HepG2 (cell line): ENCODE results near the gene MBD3L2. TPM values are rescaled to one million over a fixed set of nuclear protein-coding genes. Genes with fewer than 3 reads are reported as not detected.

ENCODE experiments used
- DBP ChIP-seq: sonication (generic); formaldehyde crosslinking; IDR thresholded peaks from 2 replicates; pipeline ENCODE4 v1.4.0; 2020; ENCODE audit warnings: missing genetic modification reagents; ENCODE audit errors: not compliant biosample characterization
- ELF4 ChIP-seq: sonication (generic); formaldehyde crosslinking; IDR thresholded peaks from 2 replicates; pipeline ENCODE4 v1.5.0; 2020; ENCODE audit warnings: missing genetic modification reagents, mild to moderate bottlenecking, moderate library complexity, borderline replicate concordance
- FOXO1 ChIP-seq: sonication (generic); formaldehyde crosslinking; IDR thresholded peaks from 2 replicates; pipeline ENCODE4 v1.4.0; 2020; ENCODE audit warnings: missing genetic modification reagents
- GABPA ChIP-seq, 2 experiments: IDR thresholded peaks; 2 replicates each; pipeline ENCODE4 v1.6.1; 2011 to 2016; ENCODE audit warnings: low read depth in 2 of 2, low read length in 1 of 2, missing biosample characterization in 1 of 2, missing genetic modification characterization in 1 of 2
- GTF2F1 ChIP-seq: fragments of 150-350 bp; IDR thresholded peaks from 2 replicates; pipeline ENCODE4 v1.6.1; 2014; ENCODE audit warnings: low read length
- LCORL ChIP-seq, 2 experiments: fragments of 450-650 bp in 1 of 2; sonication (generic) in 1 of 2; formaldehyde crosslinking in 1 of 2; IDR thresholded peaks; 2 replicates each; pipeline versions ENCODE4 v1.5.0 to v1.6.1; 2017 to 2020; ENCODE audit warnings: antibody characterized with exemption in 1 of 2, missing genetic modification reagents in 1 of 2
- LRRFIP1 ChIP-seq: sonication (generic); formaldehyde crosslinking; conservative IDR thresholded peaks from 2 replicates; pipeline ENCODE4 v1.4.0; 2020; ENCODE audit warnings: missing genetic modification reagents
- MED1 ChIP-seq: sonication (generic); formaldehyde crosslinking; IDR thresholded peaks from 2 replicates; pipeline ENCODE4 v1.4.0; 2020; ENCODE audit warnings: missing genetic modification reagents
- MED13 ChIP-seq: sonication (generic); formaldehyde crosslinking; IDR thresholded peaks from 2 replicates; pipeline ENCODE4 v1.5.0; 2020; ENCODE audit warnings: missing genetic modification reagents
- PITX1 ChIP-seq: sonication (generic); formaldehyde crosslinking; IDR thresholded peaks from 2 replicates; pipeline ENCODE4 v1.5.1; 2020; ENCODE audit warnings: mild to moderate bottlenecking, missing genetic modification reagents
- POGZ ChIP-seq: sonication (generic); formaldehyde crosslinking; IDR thresholded peaks from 2 replicates; pipeline ENCODE4 v1.4.0; 2020; ENCODE audit warnings: mild to moderate bottlenecking, missing genetic modification reagents
- RFX3 ChIP-seq: IDR thresholded peaks from 2 replicates; pipeline ENCODE4 v1.6.1; 2016; ENCODE audit warnings: missing biosample characterization, missing genetic modification reagents
- SALL1 ChIP-seq: sonication (generic); formaldehyde crosslinking; IDR thresholded peaks from 2 replicates; pipeline ENCODE4 v1.8.0; 2022; ENCODE audit warnings: mild to moderate bottlenecking, missing genetic modification reagents
- SNAI1 ChIP-seq: sonication (generic); formaldehyde crosslinking; IDR thresholded peaks from 2 replicates; pipeline ENCODE4 v1.5.0; 2020; ENCODE audit warnings: mild to moderate bottlenecking, missing genetic modification reagents, borderline replicate concordance
- THAP7 ChIP-seq: sonication (generic); formaldehyde crosslinking; IDR thresholded peaks from 2 replicates; pipeline ENCODE4 v1.8.1; 2023; ENCODE audit warnings: mild to moderate bottlenecking, missing genetic modification reagents
- THYN1 ChIP-seq: sonication (generic); formaldehyde crosslinking; IDR thresholded peaks from 2 replicates; pipeline ENCODE4 v1.8.1; 2023; ENCODE audit warnings: low read depth, mild to moderate bottlenecking, moderate library complexity, missing genetic modification reagents, borderline replicate concordance
- ZKSCAN5 ChIP-seq: sonication (generic); formaldehyde crosslinking; IDR thresholded peaks from 2 replicates; pipeline ENCODE4 v1.5.1; 2020; ENCODE audit warnings: mild to moderate bottlenecking, missing genetic modification reagents
- ZNF143 ChIP-seq: sonication (generic); formaldehyde crosslinking; IDR thresholded peaks from 2 replicates; pipeline ENCODE4 v1.4.0; 2020; ENCODE audit warnings: missing genetic modification reagents
- ZNF367 ChIP-seq: sonication (generic); formaldehyde crosslinking; IDR thresholded peaks from 2 replicates; pipeline ENCODE4 v1.4.0; 2020; ENCODE audit warnings: missing genetic modification reagents, borderline replicate concordance
- ZNF530 ChIP-seq: sonication (generic); formaldehyde crosslinking; IDR thresholded peaks from 2 replicates; pipeline ENCODE4 v1.5.0; 2020; ENCODE audit warnings: low read depth, mild to moderate bottlenecking, missing genetic modification reagents
- ZNF547 ChIP-seq: sonication (generic); formaldehyde crosslinking; IDR thresholded peaks from 2 replicates; pipeline ENCODE4 v1.5.1; 2020; ENCODE audit warnings: mild to moderate bottlenecking, missing genetic modification reagents
- ZNF569 ChIP-seq: sonication (generic); formaldehyde crosslinking; IDR thresholded peaks from 2 replicates; pipeline ENCODE4 v1.5.0; 2020; ENCODE audit warnings: mild to moderate bottlenecking, missing genetic modification reagents, moderate library complexity, borderline replicate concordance
- ZNF670 ChIP-seq: sonication (generic); formaldehyde crosslinking; IDR thresholded peaks from 2 replicates; pipeline ENCODE4 v1.8.0; 2022; ENCODE audit warnings: mild to moderate bottlenecking, missing genetic modification reagents, borderline replicate concordance
- ZNF75D ChIP-seq: sonication (generic); formaldehyde crosslinking; IDR thresholded peaks from 2 replicates; pipeline ENCODE4 v1.8.1; 2023; ENCODE audit warnings: missing genetic modification reagents, mild to moderate bottlenecking, borderline replicate concordance
- polyA plus RNA-seq, 8 experiments: library from polyadenylated mRNA; depleted of rRNA in 3 of 8; stranded (reverse) in 7 of 8; unstranded in 1 of 8; fragments of >200 nt; fragmentation: Illumina TruSeq in 4 of 8; extraction: Trizol in 4 of 8; gene quantifications; 2 replicates each; pipeline versions ENCODE4 v1.2.1 to v1.2.3, GENCODE V29; 2011 to 2016; ENCODE audit warnings: low read depth in 4 of 8, missing spikeins in 1 of 8, mixed read lengths in 1 of 8; ENCODE audit not compliant: insufficient read depth in 1 of 8
- total RNA-seq, 5 experiments: library from RNA; depleted of rRNA; stranded (reverse); fragments of >200 nt; fragmentation: Illumina TruSeq; extraction: Trizol; gene quantifications; 2 replicates each; pipeline ENCODE4 v1.2.3, GENCODE V29; 2016; ENCODE audit warnings: low read depth in 1 of 5
- TF ChIP-seq, protein P1 (sequence below): IDR thresholded peaks from 2 replicates; pipeline ENCODE4 v1.6.1; 2012; ENCODE audit warnings: inconsistent platforms

The MBD3L2 gene
- total and polyA plus RNA-seq, 2 of the 13 experiments (the other 11 are each of a cell fraction or from before 2014, with no cell fraction given) = not detected

DNA sequence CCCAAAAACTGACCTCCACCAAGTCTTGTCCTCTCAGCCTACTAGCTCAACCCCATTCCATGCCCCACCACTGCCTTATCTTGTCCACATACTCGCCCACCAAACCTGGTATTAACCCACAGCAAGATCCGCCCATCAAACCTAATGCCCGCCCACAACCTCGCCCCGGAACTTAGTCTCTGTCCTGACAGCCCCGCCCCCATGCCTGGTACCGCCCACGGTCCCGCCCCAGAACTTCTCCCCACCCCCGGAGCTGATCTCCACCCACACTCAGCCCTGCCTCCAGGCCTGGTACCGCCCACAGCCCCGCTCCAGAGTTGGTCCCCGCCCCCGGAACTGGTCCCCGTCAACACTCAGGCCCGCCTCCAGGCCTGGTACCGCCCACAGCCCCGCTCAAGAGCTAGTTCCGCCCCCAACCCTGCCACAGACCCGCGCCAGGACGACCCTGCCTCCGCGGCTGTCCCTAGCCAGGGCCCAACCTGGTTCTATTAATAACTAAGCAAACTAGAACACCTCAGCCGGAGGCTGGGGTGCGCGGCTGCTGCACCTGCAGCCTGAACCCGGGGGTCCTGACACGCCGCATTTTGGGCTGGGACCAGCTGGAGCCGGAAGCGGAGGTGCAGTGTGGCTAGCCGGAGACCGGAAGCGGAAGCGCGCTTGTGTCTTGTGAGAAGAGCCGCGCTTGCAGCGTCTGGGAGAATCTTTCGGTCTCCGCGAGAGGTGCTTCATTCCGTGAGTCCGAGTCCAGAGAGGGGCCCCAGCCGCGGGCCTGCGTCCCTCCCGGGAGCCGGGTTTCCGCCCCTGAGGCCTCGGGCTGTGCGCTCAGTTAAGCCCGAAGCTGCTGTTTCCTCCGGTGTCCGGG, 20.2 kb downstream of the MBD3L2 start, which contains the start of gene ZNF557 (continued):
- peak; percentile 80 for TF ChIP-seq SALL1 (CRISPR knock-in tag)
- peak; percentile 71; the same call in 1 of the 2 replicates for TF ChIP-seq ELF4 (CRISPR knock-in tag)
- no peak for TF ChIP-seq LRRFIP1 (CRISPR knock-in tag)
- TF ChIP-seq MED1 (CRISPR knock-in tag) = peak; percentile 55
- TF ChIP-seq, protein P1, sequence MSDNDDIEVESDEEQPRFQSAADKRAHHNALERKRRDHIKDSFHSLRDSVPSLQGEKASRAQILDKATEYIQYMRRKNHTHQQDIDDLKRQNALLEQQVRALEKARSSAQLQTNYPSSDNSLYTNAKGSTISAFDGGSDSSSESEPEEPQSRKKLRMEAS = peak; percentile 65
- TF ChIP-seq ZNF569 = no peak
- no peak for TF ChIP-seq DBP
- TF ChIP-seq ZNF670 = no peak
- TF ChIP-seq ZNF143 (CRISPR knock-in tag) = peak; percentile 38; the same call in 1 of the 2 replicates
- TF ChIP-seq ZNF75D = no peak
- no peak for TF ChIP-seq ZNF367 (CRISPR knock-in tag)
- TF ChIP-seq SNAI1 (CRISPR knock-in tag) = 0 out of 2 replicates have a peak, but pooled peaks have one; percentile 47
- TF ChIP-seq MED13 (CRISPR knock-in tag) = 0 out of 2 replicates have a peak, but pooled peaks have one; percentile 28
- TF ChIP-seq LCORL (IDR thresholded peaks at IDR 0.05) = peak; percentile 24; the same call in 1 of the 2 replicates
- peak; percentile 72; the same call in 1 of the 2 replicates for TF ChIP-seq LCORL (CRISPR knock-in tag; IDR thresholded peaks at IDR 0.05)
- TF ChIP-seq GABPA (IDR thresholded peaks at IDR 0.05; ENCODE audit: low read depth, low read length) = peak; percentile 89
- peak; percentile 96 for TF ChIP-seq GABPA (CRISPR knock-in tag; IDR thresholded peaks at IDR 0.05; ENCODE audit: low read depth)
- no peak for TF ChIP-seq RFX3 (CRISPR knock-in tag)
- TF ChIP-seq ZNF530 (CRISPR knock-in tag) = no peak
- no peak for TF ChIP-seq PITX1 (CRISPR knock-in tag)
- 0 out of 2 replicates have a peak, but pooled peaks have one; percentile 57 for TF ChIP-seq ZNF547
- no peak for TF ChIP-seq THYN1 (CRISPR knock-in tag)
- TF ChIP-seq POGZ = peak; percentile 46; the same call in 1 of the 2 replicates
- no peak for TF ChIP-seq GTF2F1
- peak; percentile 74; the same call in 1 of the 2 replicates for TF ChIP-seq THAP7 (CRISPR knock-in tag)
- TF ChIP-seq FOXO1 (CRISPR knock-in tag) = no peak
- no peak for TF ChIP-seq ZKSCAN5 (CRISPR knock-in tag)
